Hepatocyte (in vitro differentiated cells): ENCODE data around the gene CMIP. TPM values are rescaled to one million over a fixed set of nuclear protein-coding genes. Genes with fewer than 3 reads are reported as not detected.

Experiments
- DNase-seq: peaks from one replicate; pipeline ENCODE4 v3.0.0-alpha.2; 2016; ENCODE audit warnings: low spot score
- H2AFZ ChIP-seq: fragments of 200-600 bp; sonication (generic); 2 replicates; pipeline ENCODE4 v1.6.0; 2016; ENCODE audit warnings: antibody characterized with exemption, mild to moderate bottlenecking
- H3K27ac ChIP-seq: fragments of 200-600 bp; sonication (generic); 2 replicates; pipeline ENCODE4 v1.5.1; 2016; ENCODE audit warnings: mild to moderate bottlenecking
- H3K27me3 ChIP-seq: fragments of 200-600 bp; sonication (generic); 2 replicates; pipeline ENCODE4 v1.6.1; 2016
- H3K36me3 ChIP-seq: fragments of 200-600 bp; sonication (generic); replicated peaks from 2 replicates; pipeline ENCODE4 v1.5.1; 2016; ENCODE audit warnings: low read depth; ENCODE audit not compliant: insufficient read depth
- H3K4me1 ChIP-seq: fragments of 200-600 bp; sonication (generic); 2 replicates; pipeline ENCODE4 v1.5.1; 2016; ENCODE audit warnings: mild to moderate bottlenecking, moderate library complexity; ENCODE audit not compliant: insufficient read depth
- H3K4me2 ChIP-seq: fragments of 200-600 bp; sonication (generic); 2 replicates; pipeline ENCODE4 v1.6.0; 2016
- H3K4me3 ChIP-seq: fragments of 200-600 bp; sonication (generic); 2 replicates; pipeline ENCODE4 v1.5.1; 2016; ENCODE audit warnings: mild to moderate bottlenecking
- H3K79me2 ChIP-seq: fragments of 200-600 bp; sonication (generic); 2 replicates; pipeline ENCODE4 v1.6.0; 2017; ENCODE audit warnings: mild to moderate bottlenecking
- H3K9me2 ChIP-seq: fragments of 200-600 bp; sonication (generic); replicated peaks from 2 replicates; pipeline ENCODE4 v1.6.0; 2017; ENCODE audit warnings: mild to moderate bottlenecking; ENCODE audit not compliant: insufficient read depth
- H3K9me3 ChIP-seq: fragments of 200-600 bp; sonication (generic); 2 replicates; pipeline ENCODE4 v1.5.1; 2016; ENCODE audit warnings: low read depth, mild to moderate bottlenecking
- H4K20me1 ChIP-seq: fragments of 200-600 bp; sonication (generic); 2 replicates; pipeline ENCODE4 v1.6.0; 2016; ENCODE audit warnings: mild to moderate bottlenecking; ENCODE audit not compliant: insufficient read depth, poor library complexity, severe bottlenecking
- CTCF ChIP-seq: fragments of 200-600 bp; sonication (generic); IDR thresholded peaks from 2 replicates; pipeline ENCODE4 v1.5.1; 2016; ENCODE audit warnings: antibody characterized with exemption, mild to moderate bottlenecking; ENCODE audit not compliant: poor library complexity
- EZH2 ChIP-seq: fragments of 200-600 bp; sonication (generic); IDR thresholded peaks from 2 replicates; pipeline ENCODE4 v1.6.1; 2016; ENCODE audit warnings: antibody characterized with exemption, mild to moderate bottlenecking, borderline replicate concordance
- EZH2phosphoT487 ChIP-seq: fragments of 200-600 bp; sonication (generic); IDR thresholded peaks from one replicate; pipeline ENCODE4 v1.6.1; 2018; ENCODE audit warnings: antibody characterized with exemption, mild to moderate bottlenecking, low read depth, moderate library complexity; ENCODE audit not compliant: unreplicated experiment, severe bottlenecking
- WGBS: methylation state at CpG from one replicate; pipeline ENCODE4 v1.1.6; 2016; ENCODE audit warnings: low lambda C conversion rate; ENCODE audit errors: missing lambda C conversion rate; 5-methylcytosine and 5-hydroxymethylcytosine counted together
- polyA plus RNA-seq: library from polyadenylated mRNA; unstranded; fragments of >200 nt; fragmentation: Nextera tagmentation; extraction: Ambion mirVana; gene quantifications from 2 replicates; pipeline ENCODE4 v1.2.1, GENCODE V29; 2016
- total RNA-seq: library from RNA; depleted of rRNA; stranded (reverse); fragments of >200 nt; gene quantifications from 2 replicates; pipeline ENCODE4 v1.2.3, GENCODE V29; 2014

The CMIP gene
- total and polyA plus RNA-seq, 2 experiments from 2014 or later: 5.8 to 17.8 TPM

- no peak for TF ChIP-seq CTCF
- TF ChIP-seq EZH2phosphoT487: no peak
- no peak for TF ChIP-seq EZH2
- 82% methylated on average over 17 of the region's 20 CpGs for WGBS
- H3K4me2 ChIP-seq: no peak overlapping the region
- H2AFZ ChIP-seq: no peak overlapping the region
- no peak overlapping the region for H3K4me3 ChIP-seq
- H3K36me3 ChIP-seq: no peaks in the 10 kb centered on the region
- DNase-seq: no peak
- no peaks in the 10 kb centered on the region for H3K9me3 ChIP-seq
- H3K27me3 ChIP-seq: no peaks in the 10 kb centered on the region
- H3K4me1 ChIP-seq: no peaks in the 10 kb centered on the region
- peaks cover 50% of the 10 kb centered on the region for H4K20me1 ChIP-seq
- H3K79me2 ChIP-seq: peaks cover 93% of the 10 kb centered on the region
- no peaks in the 10 kb centered on the region for H3K9me2 ChIP-seq
- no peak overlapping the region for H3K27ac ChIP-seq
These were observed 55.2 kb downstream of the CMIP start for GRCh38 chr16:81499576-81500380.

GRCh38 chr16:81500833-81501521 lies 56.4 kb downstream of the CMIP start:
- no peaks in the 10 kb centered on the region for H3K4me1 ChIP-seq
- H2AFZ ChIP-seq: no peak overlapping the region
- no peak overlapping the region for H3K27ac ChIP-seq
- no peak for DNase-seq
- H3K9me3 ChIP-seq: no peaks in the 10 kb centered on the region
- no peaks in the 10 kb centered on the region for H3K27me3 ChIP-seq
- 89% methylated on average over 17 of the region's 17 CpGs for WGBS
- H3K79me2 ChIP-seq: peaks cover 93% of the 10 kb centered on the region
- no peaks in the 10 kb centered on the region for H3K9me2 ChIP-seq
- H4K20me1 ChIP-seq: peaks cover 40% of the 10 kb centered on the region
- TF ChIP-seq EZH2phosphoT487 (no peak), EZH2 (no peak), CTCF (no peak)
- H3K4me2 ChIP-seq: no peak overlapping the region
- H3K4me3 ChIP-seq: no peak overlapping the region
- H3K36me3 ChIP-seq: no peaks in the 10 kb centered on the region

- Histone ChIP-seq H4K20me1 (peaks cover 37% of the 10 kb centered on the region), H3K79me2 (peaks cover 93% of the 10 kb centered on the region), H3K27me3 (no peaks in the 10 kb centered on the region), H3K4me3 (no peak overlapping the region), H3K4me2 (no peak overlapping the region), H3K9me3 (no peaks in the 10 kb centered on the region), H3K9me2 (no peaks in the 10 kb centered on the region), H3K27ac (no peak overlapping the region), H3K4me1 (no peaks in the 10 kb centered on the region), H2AFZ (no peak overlapping the region), H3K36me3 (no peaks in the 10 kb centered on the region)
- TF ChIP-seq EZH2 (no peak), EZH2phosphoT487 (no peak), CTCF (no peak)
- DNase-seq: no peak
- WGBS: 91% methylated on average over 17 of the region's 17 CpGs
These were observed 57.9 kb downstream of the CMIP start for GRCh38 chr16:81502396-81503070.
